MCF 10A (cell line): ENCODE data around the gene CCDC61. TPM values are rescaled to one million over a fixed set of nuclear protein-coding genes. Genes with fewer than 3 reads are reported as not detected.

Experiments
- BruUV-seq: library from RNA; stranded (reverse); fragments of 400-500 nt; replicated peaks from 2 replicates; lab custom pipeline; 2021; lab: Mats Ljungman, UMichigan
- CTCF ChIA-PET: fragments of 300-600 bp; sonication (Branson Sonifier 250); formaldehyde crosslinking; extraction: SDS; loops from one replicate; lab custom pipeline; 2021; ENCODE audit warnings: antibody characterized with exemption, inconsistent platforms; lab: Yijun Ruan, JAX
- POLR2A ChIA-PET: fragments of 300-600, 350-650 bp; sonication (Branson Sonifier 250); formaldehyde crosslinking; extraction: SDS; loops from one replicate; lab custom pipeline; 2020; ENCODE audit warnings: antibody characterized with exemption, inconsistent platforms; lab: Yijun Ruan, JAX
- DNase-seq: peaks from one replicate; pipeline ENCODE4 v3.0.0-alpha.2; 2018; ENCODE audit not compliant: unreplicated experiment
- H3K27ac Mint-ChIP-seq: one replicate; pipeline ENCODE4 v1.8.0; 2022; ENCODE audit warnings: mild to moderate bottlenecking, low read depth, mixed read lengths; ENCODE audit not compliant: unreplicated experiment
- H3K27me3 Mint-ChIP-seq: one replicate; pipeline ENCODE4 v1.8.0; 2022; ENCODE audit warnings: mixed read lengths; ENCODE audit not compliant: insufficient read depth, unreplicated experiment
- H3K36me3 Mint-ChIP-seq: one replicate; pipeline ENCODE4 v1.8.0; 2022; ENCODE audit warnings: mild to moderate bottlenecking, moderate library complexity, mixed read lengths; ENCODE audit not compliant: insufficient read depth, unreplicated experiment
- H3K4me1 Mint-ChIP-seq: one replicate; pipeline ENCODE4 v1.8.0; 2022; ENCODE audit warnings: mixed read lengths; ENCODE audit not compliant: insufficient read depth, unreplicated experiment
- H3K4me3 Mint-ChIP-seq: one replicate; pipeline ENCODE4 v1.8.0; 2022; ENCODE audit warnings: mild to moderate bottlenecking, moderate library complexity, mixed read lengths; ENCODE audit not compliant: unreplicated experiment
- H3K9me3 Mint-ChIP-seq: one replicate; pipeline ENCODE4 v1.8.0; 2022; ENCODE audit warnings: mixed read lengths; ENCODE audit not compliant: unreplicated experiment
- CTCF ChIP-seq: fragments of 200-600 bp; IDR thresholded peaks from one replicate; pipeline ENCODE4 v1.8.0; 2022; ENCODE audit warnings: antibody characterized with exemption, mild to moderate bottlenecking; ENCODE audit not compliant: unreplicated experiment
- intact Hi-C: fragments of 100-400 bp; cut with micrococcal nuclease; formaldehyde crosslinking; loops from 2 replicates; pipeline ENCODE4 v1.14.1; 2022
- microRNA-seq: library from miRNA; unstranded; fragments of <30 nt; microRNA quantifications from one replicate; pipeline ENCODE4 v1.2.0, GENCODE V29; 2022
- total RNA-seq: library from RNA; stranded (reverse); gene quantifications from 2 replicates; pipeline ENCODE4 v1.2.3, GENCODE V29; 2022

CCDC61 gene
- total RNA-seq, 1 experiment from 2014 or later = 18.9 TPM

GRCh38 chr19:46065486-46066071 lies 70.3 kb downstream of the CCDC61 start:
- peak; percentile 91 for DNase-seq
- Mint-ChIP-seq H3K36me3 (peaks cover 4% of the 10 kb centered on the region), H3K4me1 (peaks cover 42% of the 10 kb centered on the region), H3K27me3 (no peaks in the 10 kb centered on the region), H3K27ac (peak overlapping the region; percentile 50), H3K9me3 (no peaks in the 10 kb centered on the region), H3K4me3 (no peak overlapping the region)
- intact Hi-C loops = loop anchor here (5.0 kb wide), 2 partner anchors 248 to 307 kb away; partner anchors contain the start of gene RSPH6A
- no peak for TF ChIP-seq CTCF
- POLR2A ChIA-PET = interaction anchor here (0.7 to 2.6 kb wide), 8 partner anchors 9 to 45 kb away, joined by 3 to 8 read pairs (median 4); partner anchors contain the start of gene IGFL4
- no TSS peak for BruUV-seq
- CTCF ChIA-PET = interaction anchor here (0.8 to 3.1 kb wide), 9 partner anchors 8 to 200 kb away, joined by 3 to 18 read pairs (median 5); no protein-coding TSS in a partner anchor

- POLR2A ChIA-PET = interaction anchor here (0.7 to 2.6 kb wide), 8 partner anchors 9 to 33 kb away, joined by 3 to 10 read pairs (median 6); partner anchors contain the start of gene IGFL4
- H3K27me3 Mint-ChIP-seq = no peaks in the 10 kb centered on the region
- H3K4me1 Mint-ChIP-seq = peaks cover 51% of the 10 kb centered on the region
- intact Hi-C loops = loop anchor here (5.0 kb wide), 2 partner anchors 249 to 306 kb away; partner anchors contain the start of gene RSPH6A
- no peak overlapping the region for H3K4me3 Mint-ChIP-seq
- no peak for TF ChIP-seq CTCF
- CTCF ChIA-PET = interaction anchor here (0.7 to 3.1 kb wide), 7 partner anchors 11 to 199 kb away, joined by 3 to 18 read pairs (median 5); no protein-coding TSS in a partner anchor
- peaks cover 4% of the 10 kb centered on the region for H3K36me3 Mint-ChIP-seq
- no TSS peak for BruUV-seq
- no peak for DNase-seq
- H3K9me3 Mint-ChIP-seq = no peaks in the 10 kb centered on the region
- no peak overlapping the region for H3K27ac Mint-ChIP-seq
Observed at GRCh38 chr19:46066471-46066870, 71.2 kb downstream of the CCDC61 start.

GRCh38 chr19:46067691-46068090 lies 72.4 kb downstream of the CCDC61 start:
- DNase-seq = no peak
- Mint-ChIP-seq H3K9me3 (no peaks in the 10 kb centered on the region), H3K27me3 (no peaks in the 10 kb centered on the region), H3K4me1 (peaks cover 53% of the 10 kb centered on the region), H3K36me3 (peaks cover 4% of the 10 kb centered on the region), H3K27ac (peak overlapping the region; percentile 77), H3K4me3 (no peak overlapping the region)
- intact Hi-C loops = loop anchor here (5.0 kb wide), 2 partner anchors 250 to 305 kb away; partner anchors contain the start of gene RSPH6A
- ChIA-PET CTCF (interaction anchor here (0.8 to 1.3 kb wide), 3 partner anchors 9 to 197 kb away, joined by 3 to 5 read pairs (median 4); no protein-coding TSS in a partner anchor), POLR2A (interaction anchor here (0.7 to 2.6 kb wide), 7 partner anchors 11 to 144 kb away, joined by 3 to 10 read pairs (median 7); partner anchors contain the start of gene IGFL4)
- no peak for TF ChIP-seq CTCF
- BruUV-seq = no TSS peak

Small RNA genes lying within 50 kb of the gene (microRNA-seq; reads per million reads assigned to microRNA genes)
- 354 reads per million, percentile 81 among the genes with 10 or more reads in this experiment for gene MIR769

Other genes with a start within 250 kb of the CCDC61 start
- gene SIX5, start 226.2 kb upstream of the CCDC61 start, total RNA-seq = 17.3 and 19.6 TPM in 2 replicates
- 40.5 and 52.4 TPM in 2 replicates for gene DMPK, start 213.0 kb upstream of the CCDC61 start, total RNA-seq
- 57.5 and 71.6 TPM in 2 replicates for gene DMWD, start 202.6 kb upstream of the CCDC61 start, total RNA-seq
- 0.21 and 0.29 TPM in 2 replicates for gene RSPH6A, start 180.2 kb upstream of the CCDC61 start, total RNA-seq
- 77.4 and 86.2 TPM in 2 replicates for gene SYMPK, start 132.3 kb upstream of the CCDC61 start, total RNA-seq
- not detected in 2 replicates for gene FOXA3, start 131.1 kb upstream of the CCDC61 start, total RNA-seq
- 14.7 and 18.1 TPM in 2 replicates for gene IRF2BP1, start 109.3 kb upstream of the CCDC61 start, total RNA-seq
- gene MYPOP, start 92.9 kb upstream of the CCDC61 start, total RNA-seq = 5.5 and 7.0 TPM in 2 replicates
- gene NANOS2, start 80.7 kb upstream of the CCDC61 start, total RNA-seq = not detected in 2 replicates
- not detected in 2 replicates for gene NOVA2, start 21.6 kb upstream of the CCDC61 start, total RNA-seq
- not detected in 2 replicates for gene PGLYRP1, start 27.6 kb downstream of the CCDC61 start, total RNA-seq
- gene IGFL4, start 45.5 kb downstream of the CCDC61 start, total RNA-seq = 0.54 TPM in 1 of 2 replicates, not detected in the other
- not detected in 2 replicates for gene IGFL3, start 129.2 kb downstream of the CCDC61 start, total RNA-seq
- 1.3 TPM in 1 of 2 replicates, not detected in the other for gene IGFL2, start 152.8 kb downstream of the CCDC61 start, total RNA-seq
- gene IGFL1, start 234.3 kb downstream of the CCDC61 start, total RNA-seq = not detected in 2 replicates